HG02798 (cell line): ENCODE measurements around the gene DRAXIN.

Experiments used
- ATAC-seq: cut with Tn5 transposase; IDR thresholded peaks from one replicate; pipeline ENCODE4 v1.9.1; 2021; ENCODE audit warnings: mild to moderate bottlenecking; ENCODE audit not compliant: unreplicated experiment, poor library complexity

The DRAXIN gene

GRCh38 chr1:11654939-11655808 is 36.3 kb upstream of the DRAXIN start:
- ATAC-seq, result peak; percentile 18

- no peak for ATAC-seq
Observed at GRCh38 chr1:11657654-11658053, 33.9 kb upstream of the DRAXIN start.

GRCh38 chr1:11658542-11658941 is 33.0 kb upstream of the DRAXIN start:
- ATAC-seq, result no peak

- no peak for ATAC-seq
Observed at GRCh38 chr1:11659748-11660147, 31.8 kb upstream of the DRAXIN start.

DNA sequence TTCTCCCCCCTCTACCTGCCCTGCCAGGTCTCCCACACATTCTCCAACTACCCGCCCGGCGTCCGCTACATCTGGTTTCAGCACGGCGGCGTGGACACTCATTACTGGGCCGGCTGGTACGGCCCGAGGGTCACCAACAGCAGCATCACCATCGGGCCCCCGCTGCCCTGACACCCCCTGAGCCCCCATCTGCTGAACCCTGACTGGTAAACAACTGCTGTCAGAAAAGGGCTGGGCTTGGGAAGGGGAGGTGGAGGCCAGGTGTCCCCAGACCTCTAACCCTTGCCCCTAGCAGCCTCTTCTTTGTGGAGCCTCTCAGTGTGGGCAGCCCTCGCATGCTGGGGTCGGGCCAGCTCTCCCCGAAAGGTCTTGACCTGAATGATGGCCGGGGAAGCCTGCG is 30.4 kb upstream of the DRAXIN start:
- ATAC-seq, result no peak

DNA sequence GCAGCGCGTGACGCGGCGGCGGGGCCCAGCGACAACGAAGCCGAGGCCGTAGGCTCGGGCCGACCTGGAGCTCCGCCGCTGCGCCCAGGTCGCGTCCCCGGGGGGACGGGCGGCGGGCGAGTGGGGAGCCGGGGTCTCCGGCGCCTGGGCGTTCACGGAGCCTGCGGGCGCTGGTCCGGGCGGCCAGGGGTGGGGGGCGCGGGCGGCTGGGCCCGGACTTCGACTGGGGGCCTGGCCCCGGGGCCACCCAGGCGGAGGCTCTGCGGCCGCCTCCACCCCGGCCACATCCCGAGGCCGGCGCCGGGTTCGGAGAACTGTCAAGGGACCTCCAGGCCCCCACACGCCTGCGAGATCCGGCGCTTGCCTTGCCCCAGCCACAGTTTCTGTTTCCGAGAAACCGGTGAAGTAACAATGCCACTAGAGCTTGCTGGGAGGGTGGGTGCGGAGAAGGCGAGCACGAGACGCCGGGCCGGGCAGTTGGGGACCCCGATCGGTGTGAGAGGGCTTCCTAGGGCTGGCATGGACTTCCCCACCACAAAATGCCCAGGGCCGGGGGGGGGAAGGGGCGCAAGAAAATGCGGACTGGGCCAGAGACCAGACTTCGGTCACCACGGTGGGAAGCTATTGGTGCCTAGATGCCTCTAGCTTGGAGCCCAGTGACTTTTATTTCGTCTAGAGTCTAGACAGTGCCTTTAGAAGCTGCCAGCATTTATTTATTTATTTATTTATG is 27.0 kb upstream of the DRAXIN start:
- ATAC-seq, result peak; percentile 39

DNA sequence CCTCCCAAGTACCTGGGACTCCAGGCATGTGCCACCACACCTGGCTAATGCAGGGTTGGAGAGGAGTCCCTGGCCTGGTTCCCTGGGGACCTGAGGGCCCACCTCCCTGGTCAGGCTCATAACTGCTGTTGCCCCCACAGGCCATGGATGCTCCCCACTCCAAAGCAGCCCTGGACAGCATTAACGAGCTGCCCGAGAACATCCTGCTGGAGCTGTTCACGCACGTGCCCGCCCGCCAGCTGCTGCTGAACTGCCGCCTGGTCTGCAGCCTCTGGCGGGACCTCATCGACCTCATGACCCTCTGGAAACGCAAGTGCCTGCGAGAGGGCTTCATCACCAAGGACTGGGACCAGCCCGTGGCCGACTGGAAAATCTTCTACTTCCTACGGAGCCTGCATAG is 23.0 kb upstream of the DRAXIN start:
- ATAC-seq, result no peak

GRCh38 chr1:11670747-11671146 is 20.8 kb upstream of the DRAXIN start:
- no peak for ATAC-seq

DNA sequence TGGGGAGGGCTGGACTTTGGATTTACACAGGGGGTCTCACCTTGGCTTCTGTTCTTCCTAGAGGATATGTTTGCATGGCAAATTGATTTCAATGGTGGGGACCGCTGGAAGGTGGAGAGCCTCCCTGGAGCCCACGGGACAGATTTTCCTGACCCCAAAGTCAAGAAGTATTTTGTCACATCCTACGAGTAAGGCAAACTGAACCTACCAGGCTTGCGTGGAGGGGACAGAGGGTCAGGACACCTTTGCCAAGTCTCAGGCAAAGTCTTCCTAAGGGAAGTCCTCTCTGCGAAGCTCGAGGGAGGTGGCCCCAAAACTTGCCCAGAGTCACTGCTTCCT is 20.3 kb upstream of the DRAXIN start:
- no peak for ATAC-seq

GRCh38 chr1:11671544-11672286 is 19.8 kb upstream of the DRAXIN start:
- no peak for ATAC-seq

DNA sequence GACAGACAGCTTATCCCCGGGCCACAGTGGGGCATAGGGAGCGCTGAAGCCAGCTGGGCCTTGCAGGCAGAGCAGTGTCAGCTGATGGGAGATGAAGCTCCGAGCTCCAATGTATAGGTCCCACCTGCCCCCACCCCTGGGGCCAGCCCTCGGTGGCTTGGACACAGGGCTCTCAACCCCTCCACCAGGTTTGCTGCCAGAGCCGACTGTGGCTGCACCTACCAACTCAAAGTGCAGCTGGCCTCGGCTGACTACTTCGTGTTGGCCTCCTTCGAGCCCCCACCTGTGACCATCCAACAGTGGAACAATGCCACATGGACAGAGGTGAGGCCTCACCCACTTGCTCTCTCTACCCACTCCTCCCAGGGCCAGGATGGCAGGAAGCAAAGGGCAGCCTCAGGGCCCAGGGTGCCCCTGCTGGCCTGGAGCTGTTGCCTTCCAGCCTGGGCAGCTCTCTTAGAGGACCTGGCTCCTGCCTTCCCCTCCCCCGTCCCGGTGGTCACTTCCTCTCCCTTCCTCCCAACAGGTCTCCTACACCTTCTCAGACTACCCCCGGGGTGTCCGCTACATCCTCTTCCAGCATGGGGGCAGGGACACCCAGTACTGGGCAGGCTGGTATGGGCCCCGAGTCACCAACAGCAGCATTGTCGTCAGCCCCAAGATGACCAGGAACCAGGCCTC is 18.3 kb upstream of the DRAXIN start:
- ATAC-seq, result no peak

- no peak for ATAC-seq
Observed at GRCh38 chr1:11674488-11674887, 17.0 kb upstream of the DRAXIN start.

DNA sequence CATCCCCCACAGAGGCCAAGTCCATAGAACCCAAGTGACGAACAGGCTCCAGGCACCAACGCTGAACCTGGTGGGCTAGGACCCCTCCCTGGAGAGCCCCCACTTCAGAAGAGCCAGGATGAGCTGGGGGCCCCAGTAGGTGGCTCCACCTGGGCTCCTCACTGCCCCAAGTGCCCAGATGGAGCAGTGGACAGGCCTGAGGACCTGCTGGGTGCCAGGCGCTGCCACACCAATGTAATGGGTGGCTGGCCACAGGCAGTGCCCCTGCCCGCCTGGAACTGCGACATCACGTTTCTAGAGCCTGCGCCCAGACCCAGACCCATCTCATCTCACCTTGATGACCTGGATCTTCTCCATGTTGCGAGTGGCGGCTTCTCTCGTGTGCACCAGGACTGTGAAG is 16.2 kb upstream of the DRAXIN start:
- no peak for ATAC-seq

DNA sequence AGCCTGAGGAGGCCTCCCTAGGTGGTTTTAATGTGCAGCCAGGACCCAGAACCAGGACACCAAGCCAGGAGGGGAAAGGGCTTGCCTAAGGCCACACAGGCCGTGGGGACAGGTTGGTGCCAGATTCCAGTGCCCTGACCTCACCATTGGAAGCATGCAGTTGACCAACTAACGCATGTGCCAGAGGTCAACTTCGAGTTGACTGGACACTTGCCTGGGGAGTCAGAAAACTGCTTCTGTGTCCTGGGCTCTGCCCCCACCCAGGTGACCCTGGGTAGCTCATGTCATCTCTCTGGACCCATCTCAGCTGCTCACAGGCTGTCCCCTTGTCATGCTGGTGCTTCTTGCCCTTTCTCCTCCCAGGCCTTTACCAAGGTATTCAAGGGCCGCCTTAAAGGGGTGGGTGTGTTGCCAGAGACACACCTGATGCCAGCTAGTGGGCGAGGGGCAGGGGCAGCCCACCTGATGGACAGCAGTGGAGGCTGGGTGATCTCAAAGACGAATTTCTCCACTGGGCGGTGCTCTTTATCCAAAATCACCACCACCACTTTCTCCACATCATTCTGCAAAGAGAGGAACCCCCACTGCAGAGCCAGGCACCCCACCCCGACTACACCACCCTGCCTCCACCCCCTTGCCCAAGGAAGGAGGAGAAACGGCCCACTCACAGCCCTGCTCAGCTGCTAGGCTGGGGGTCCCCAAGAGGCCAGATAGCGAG is 15.0 kb upstream of the DRAXIN start:
- ATAC-seq, result no peak

- no peak for ATAC-seq
Observed at GRCh38 chr1:11678442-11678841, 13.1 kb upstream of the DRAXIN start.

GRCh38 chr1:11680270-11681070 is 11.0 kb upstream of the DRAXIN start:
- ATAC-seq, result peak; percentile 21

- ATAC-seq, result peak; percentile 93
Observed at GRCh38 chr1:11681071-11681771, 10.3 kb upstream of the DRAXIN start, which contains the start of gene MAD2L2. Gene MAD2L2 (minus strand): TSS chr1:11681148. CDS start chr1:11680601, 547 bp downstream.

DNA sequence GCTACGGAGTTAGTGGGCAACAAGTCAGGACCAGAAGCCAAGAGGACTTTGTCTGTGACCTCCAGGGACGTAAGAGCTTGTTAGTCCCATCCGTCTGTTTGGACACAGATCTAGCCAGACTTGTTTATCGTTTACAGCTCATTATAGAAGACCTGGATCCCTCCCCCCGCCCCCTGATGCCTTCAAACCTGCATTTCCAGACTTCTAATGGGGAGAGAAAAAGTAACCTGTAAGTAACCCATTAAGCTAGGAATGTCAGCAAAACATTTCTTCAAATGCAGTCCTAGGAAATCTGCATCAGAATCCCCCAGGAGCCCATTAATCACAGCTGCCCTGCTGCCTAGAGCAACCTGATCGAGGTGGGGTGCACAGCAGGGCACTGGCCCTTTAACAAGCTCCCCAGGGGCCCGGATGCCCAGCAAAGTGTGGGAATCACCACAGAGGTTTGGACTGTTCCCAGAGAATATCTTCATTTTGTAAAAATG is 9.2 kb upstream of the DRAXIN start:
- ATAC-seq, result no peak
